Neural progenitor cell (in vitro differentiated cells): ENCODE data around the gene APC.
"Not testable (repeated sequence)": the region's sequence is repeated elsewhere in the genome, so short reads cannot be mapped to it uniquely, and the experiment has no call there.

ENCODE experiments used
- CTCF ChIP-seq: fragments of 200-600 bp; sonication (generic); IDR thresholded peaks from 2 replicates; pipeline ENCODE4 v1.5.1; 2017; ENCODE audit warnings: antibody characterized with exemption, mild to moderate bottlenecking
- EZH2 ChIP-seq: fragments of 200-600 bp; sonication (generic); IDR thresholded peaks from 2 replicates; pipeline ENCODE4 v1.6.1; 2017; ENCODE audit warnings: antibody characterized with exemption, mild to moderate bottlenecking, moderate library complexity
- EZH2phosphoT487 ChIP-seq: fragments of 200-600 bp; sonication (generic); IDR thresholded peaks from 2 replicates; pipeline ENCODE4 v1.6.1; 2017; ENCODE audit warnings: antibody characterized with exemption

DNA sequence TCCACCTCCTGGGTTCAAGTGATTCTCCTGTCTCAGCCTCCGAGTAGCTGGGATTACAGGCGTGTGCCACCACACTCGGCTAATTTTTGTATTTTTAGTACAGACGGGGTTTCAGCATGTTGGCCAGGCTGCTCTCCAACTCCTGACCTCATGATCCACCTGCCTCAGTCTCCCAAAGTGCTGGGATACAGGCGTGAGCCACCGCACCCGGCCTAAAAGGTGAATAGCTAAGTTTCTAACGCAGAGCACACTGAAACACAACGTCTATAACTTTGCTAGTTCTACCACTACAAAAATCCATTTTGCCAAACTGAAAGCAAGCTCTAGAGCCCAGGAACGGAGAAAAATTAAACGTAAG is 122.9 kb downstream of the APC start:
- TF ChIP-seq CTCF, EZH2, EZH2phosphoT487: not testable (repeated sequence)
